ENCODE results near the gene L1CAM.

- TF ChIP-seq CTCF (IDR thresholded peaks at IDR 0.05) (no peak), POLR2A (IDR thresholded peaks at IDR 0.05) (no peak)
Measured at GRCh38 chrX:153934148-153934761, 48.3 kb upstream of the L1CAM start.

All from adrenal gland (tissue), 5 donors.